A673 (cell line): Measurements from ENCODE around the gene C10orf53. TPM values are rescaled to one million over a fixed set of nuclear protein-coding genes. Genes with fewer than 3 reads are reported as not detected.

Experiments
- BruUV-seq: library from RNA; stranded (reverse); fragments of 400-500 nt; replicated peaks from 2 replicates; lab custom pipeline; 2021; lab: Mats Ljungman, UMichigan
- CTCF ChIA-PET: fragments of 300-600 bp; sonication (Branson Sonifier 250); formaldehyde crosslinking; loops from one replicate; lab custom pipeline; 2022; ENCODE audit warnings: antibody characterized with exemption; lab: Charles Lee
- POLR2A ChIA-PET: fragments of 300-600 bp; sonication (Branson Sonifier 250); formaldehyde crosslinking; loops from one replicate; lab custom pipeline; 2022; ENCODE audit warnings: antibody characterized with exemption; ENCODE audit not compliant: low non-redundant PET; lab: Charles Lee
- DNase-seq: peaks from one replicate; pipeline ENCODE4 v3.0.0-alpha.2; 2015; ENCODE audit warnings: low spot score
- H3K27ac ChIP-seq: fragments of 200-600 bp; sonication (generic); 2 replicates; pipeline ENCODE4 v1.5.1; 2016; ENCODE audit warnings: mixed run types, low read depth, mild to moderate bottlenecking, mixed read lengths, antibody characterized with exemption, low read length; ENCODE audit not compliant: poor library complexity, severe bottlenecking
- H3K27me3 ChIP-seq: fragments of 200-600 bp; sonication (generic); replicated peaks from 2 replicates; pipeline ENCODE4 v1.6.1; 2017; ENCODE audit warnings: mixed run types, low read depth, mild to moderate bottlenecking, mixed read lengths, antibody characterized with exemption, low read length; ENCODE audit not compliant: insufficient read depth, poor library complexity
- H3K36me3 ChIP-seq: fragments of 200-600 bp; sonication (generic); 2 replicates; pipeline ENCODE4 v1.6.1; 2016; ENCODE audit warnings: mixed run types, mild to moderate bottlenecking, mixed read lengths, antibody characterized with exemption, low read length; ENCODE audit not compliant: insufficient read depth, poor library complexity, severe bottlenecking
- H3K4me1 ChIP-seq: fragments of 200-600 bp; sonication (generic); 2 replicates; pipeline ENCODE4 v1.6.1; 2017; ENCODE audit warnings: mixed run types, mild to moderate bottlenecking, mixed read lengths, antibody characterized with exemption, low read length; ENCODE audit not compliant: insufficient read depth, poor library complexity, severe bottlenecking
- H3K4me3 ChIP-seq: fragments of 200-600 bp; sonication (generic); 2 replicates; pipeline ENCODE4 v1.5.1; 2016; ENCODE audit warnings: low read depth, mixed run types, mild to moderate bottlenecking, mixed read lengths, low read length; ENCODE audit not compliant: poor library complexity, severe bottlenecking
- H3K9me3 ChIP-seq: fragments of 200-600 bp; sonication (generic); 2 replicates; pipeline ENCODE4 v1.6.1; 2016; ENCODE audit warnings: mixed run types, low read depth, mild to moderate bottlenecking, mixed read lengths, antibody characterized with exemption, low read length; ENCODE audit not compliant: poor library complexity, severe bottlenecking
- CTCF ChIP-seq: fragments of 300-800, 200-600 bp; sonication (generic); conservative IDR thresholded peaks from 2 replicates; pipeline ENCODE4 v1.5.1; 2017; ENCODE audit warnings: low read depth, mild to moderate bottlenecking, antibody characterized with exemption, low read length, moderate library complexity, mixed read lengths
- EZH2 ChIP-seq: fragments of 200-600 bp; sonication (generic); IDR thresholded peaks from 2 replicates; pipeline ENCODE4 v1.6.1; 2017; ENCODE audit warnings: borderline replicate concordance, low read depth, mild to moderate bottlenecking, mixed read lengths, antibody characterized with exemption, low read length; ENCODE audit not compliant: poor library complexity, severe bottlenecking
- intact Hi-C: fragments of 100-400 bp; cut with micrococcal nuclease; formaldehyde crosslinking; loops from one replicate; pipeline ENCODE4 v1.10.0; 2022; ENCODE audit not compliant: unreplicated experiment
- total RNA-seq: library from RNA; stranded (reverse); gene quantifications from 2 replicates; pipeline ENCODE4 v1.2.3, GENCODE V29; 2021

C10orf53 gene
- total RNA-seq, 1 experiment from 2014 or later = not detected

GRCh38 chr10:49645871-49646870 is 33.3 kb upstream of the C10orf53 start:
- no TSS peak for BruUV-seq
- intact Hi-C loops = no loop called here
- no peaks in the 10 kb centered on the region for H3K27me3 ChIP-seq
- peaks cover 21% of the 10 kb centered on the region for H3K4me1 ChIP-seq
- no peak overlapping the region for H3K27ac ChIP-seq
- H3K36me3 ChIP-seq = no peaks in the 10 kb centered on the region
- DNase-seq = peak; percentile 22
- ChIA-PET CTCF (no interaction called here), POLR2A (interaction anchor here (0.5 kb wide), 1 partner anchor 914 kb away, joined by 3 read pairs; no protein-coding TSS in a partner anchor)
- H3K9me3 ChIP-seq = no peaks in the 10 kb centered on the region
- H3K4me3 ChIP-seq = no peak overlapping the region
- TF ChIP-seq CTCF (no peak; the same call in 1 of the 2 replicates), EZH2 (no peak)

GRCh38 chr10:49647554-49647953 is 31.9 kb upstream of the C10orf53 start:
- DNase-seq = peak; percentile 56

More at GRCh38 chr10:49647554-49647953, 31.9 kb upstream of the C10orf53 start:
- Histone ChIP-seq H3K9me3 (no peaks in the 10 kb centered on the region), H3K27me3 (no peaks in the 10 kb centered on the region), H3K4me1 (peaks cover 21% of the 10 kb centered on the region), H3K4me3 (no peak overlapping the region), H3K36me3 (no peaks in the 10 kb centered on the region), H3K27ac (no peak overlapping the region)
- POLR2A ChIA-PET = no interaction called here
- TF ChIP-seq EZH2 = no peak
- no peak for TF ChIP-seq CTCF
- intact Hi-C loops = no loop called here
- BruUV-seq = no TSS peak
- CTCF ChIA-PET = no interaction called here
